Measurements from ENCODE around the gene RBM24.

The RBM24 gene

GRCh38 chr6:17281100-17281496, at the start of gene RBM24:
TSS of gene RBM24 (plus strand) at chr6:17281361. CDS start at chr6:17281582, 221 bp downstream.
- peak; percentile 84 for DNase-seq

GRCh38 chr6:17233531-17233930, 47.6 kb upstream of the RBM24 start:
- DNase-seq: peak; percentile 58

GRCh38 chr6:17237246-17237645, 43.9 kb upstream of the RBM24 start:
- no peak for DNase-seq

GRCh38 chr6:17239260-17239659, 41.9 kb upstream of the RBM24 start:
- DNase-seq: no peak

- no peak for DNase-seq
Observed at GRCh38 chr6:17240803-17241500, 40.2 kb upstream of the RBM24 start.

GRCh38 chr6:17242087-17242486, 39.1 kb upstream of the RBM24 start:
- no peak for DNase-seq

GRCh38 chr6:17250237-17250636, 30.9 kb upstream of the RBM24 start:
- no peak for DNase-seq

GRCh38 chr6:17251953-17252352, 29.2 kb upstream of the RBM24 start:
- DNase-seq: no peak

- DNase-seq: no peak
Observed at GRCh38 chr6:17258749-17259148, 22.4 kb upstream of the RBM24 start.

GRCh38 chr6:17265570-17265969, 15.6 kb upstream of the RBM24 start:
- DNase-seq: no peak

GRCh38 chr6:17267566-17267965, 13.6 kb upstream of the RBM24 start:
- no peak for DNase-seq

- no peak for DNase-seq
Observed at GRCh38 chr6:17268114-17268513, 13.0 kb upstream of the RBM24 start.

- DNase-seq: peak; percentile 80
Observed at GRCh38 chr6:17269840-17270239, 11.3 kb upstream of the RBM24 start.

GRCh38 chr6:17271628-17272027, 9.5 kb upstream of the RBM24 start:
- DNase-seq: no peak

GRCh38 chr6:17276766-17277165, 4.4 kb upstream of the RBM24 start:
- DNase-seq: peak; percentile 62

GRCh38 chr6:17277256-17277655, 3.9 kb upstream of the RBM24 start:
- DNase-seq: no peak

GRCh38 chr6:17278289-17279063, 2.7 kb upstream of the RBM24 start:
- peak; percentile 94 for DNase-seq

- DNase-seq: no peak
Observed at GRCh38 chr6:17280138-17280537, 1.0 kb upstream of the RBM24 start.

- DNase-seq: peak; percentile 71
Observed at GRCh38 chr6:17280552-17281090, 540 bp upstream of the RBM24 start.

- peak; percentile 61 for DNase-seq
Observed at GRCh38 chr6:17281497-17282481, 628 bp downstream of the RBM24 start.

GRCh38 chr6:17283074-17283473, 1.9 kb downstream of the RBM24 start:
- DNase-seq: no peak

GRCh38 chr6:17289630-17290061, 8.5 kb downstream of the RBM24 start:
- no peak for DNase-seq

GRCh38 chr6:17291778-17292177, 10.6 kb downstream of the RBM24 start:
- no peak for DNase-seq
